ENCODE results near the gene RDX. TPM values are rescaled to one million over a fixed set of nuclear protein-coding genes. Genes with fewer than 3 reads are reported as not detected.

The RDX gene
- total RNA-seq, 2 donors from 2014 or later: 17.9 to 20.5 TPM

GRCh38 chr11:110305169-110306018 lies 9.0 kb upstream of the RDX start:
- Histone ChIP-seq H3K4me1 (no peaks in the 10 kb centered on the region), H3K4me3 (no peak overlapping the region), H3K9ac (ENCODE audit: low read depth in 2 of 2, low read length in 2 of 2) (no peak overlapping the region), H3K27ac (no peak overlapping the region), H3K36me3 (no peaks in the 10 kb centered on the region), H3K9me3 (no peaks in the 10 kb centered on the region), H3K27me3 (peaks cover 28% of the 10 kb centered on the region)
- DNase-seq: no peak
- intact Hi-C loops (cut with DNase I): no loop called here
- TF ChIP-seq CTCF (IDR thresholded peaks at IDR 0.05): no peak

GRCh38 chr11:110303414-110303826 lies 7.0 kb upstream of the RDX start:
- Histone ChIP-seq H3K4me3 (no peak overlapping the region), H3K4me1 (no peaks in the 10 kb centered on the region), H3K36me3 (no peaks in the 10 kb centered on the region), H3K27me3 (peaks cover 16% of the 10 kb centered on the region), H3K9me3 (no peaks in the 10 kb centered on the region), H3K27ac (no peak overlapping the region), H3K9ac (ENCODE audit: low read depth in 2 of 2, low read length in 2 of 2) (no peak overlapping the region)
- intact Hi-C loops (cut with DNase I): no loop called here
- no peak for DNase-seq
- TF ChIP-seq CTCF (IDR thresholded peaks at IDR 0.05): no peak

DNA sequence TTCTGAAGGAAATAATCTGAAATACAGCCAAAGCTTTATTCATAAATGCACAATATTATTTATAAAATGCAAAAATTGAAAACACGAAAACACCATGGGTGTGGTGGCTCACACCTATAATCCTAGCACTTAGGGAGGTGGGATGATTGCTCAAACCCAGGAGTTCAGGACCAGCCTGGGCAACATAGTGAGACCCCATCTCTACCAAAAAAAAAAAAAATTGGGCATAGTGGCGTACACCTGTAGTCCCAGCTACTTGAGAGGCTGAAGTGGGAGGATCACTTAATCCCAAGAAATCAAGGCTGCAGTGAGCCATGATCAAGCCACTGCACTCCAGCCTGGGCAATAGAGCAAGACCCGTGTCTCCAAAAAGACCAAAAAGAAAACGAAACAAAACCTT lies 5.2 kb upstream of the RDX start:
- DNase-seq: no peak
- H3K9ac ChIP-seq (ENCODE audit: low read depth in 2 of 2, low read length in 2 of 2): no peak overlapping the region
- H3K4me1 ChIP-seq: no peaks in the 10 kb centered on the region
- no peaks in the 10 kb centered on the region for H3K9me3 ChIP-seq
- no peak overlapping the region for H3K27ac ChIP-seq
- no peaks in the 10 kb centered on the region for H3K36me3 ChIP-seq
- TF ChIP-seq CTCF (IDR thresholded peaks at IDR 0.05): no peak
- H3K27me3 ChIP-seq: peaks cover 14% of the 10 kb centered on the region
- no peak overlapping the region for H3K4me3 ChIP-seq
- intact Hi-C loops (cut with DNase I): no loop called here

- TF ChIP-seq CTCF (IDR thresholded peaks at IDR 0.05): no peak
- Histone ChIP-seq H3K4me1 (no peaks in the 10 kb centered on the region), H3K4me3 (no peak overlapping the region), H3K9ac (ENCODE audit: low read depth in 2 of 2, low read length in 2 of 2) (no peak overlapping the region), H3K36me3 (no peaks in the 10 kb centered on the region), H3K27me3 (peaks cover 14% of the 10 kb centered on the region), H3K27ac (no peak overlapping the region), H3K9me3 (no peaks in the 10 kb centered on the region)
- DNase-seq: no peak
- intact Hi-C loops (cut with DNase I): no loop called here
Observed at GRCh38 chr11:110301032-110301431, 4.6 kb upstream of the RDX start.

DNA sequence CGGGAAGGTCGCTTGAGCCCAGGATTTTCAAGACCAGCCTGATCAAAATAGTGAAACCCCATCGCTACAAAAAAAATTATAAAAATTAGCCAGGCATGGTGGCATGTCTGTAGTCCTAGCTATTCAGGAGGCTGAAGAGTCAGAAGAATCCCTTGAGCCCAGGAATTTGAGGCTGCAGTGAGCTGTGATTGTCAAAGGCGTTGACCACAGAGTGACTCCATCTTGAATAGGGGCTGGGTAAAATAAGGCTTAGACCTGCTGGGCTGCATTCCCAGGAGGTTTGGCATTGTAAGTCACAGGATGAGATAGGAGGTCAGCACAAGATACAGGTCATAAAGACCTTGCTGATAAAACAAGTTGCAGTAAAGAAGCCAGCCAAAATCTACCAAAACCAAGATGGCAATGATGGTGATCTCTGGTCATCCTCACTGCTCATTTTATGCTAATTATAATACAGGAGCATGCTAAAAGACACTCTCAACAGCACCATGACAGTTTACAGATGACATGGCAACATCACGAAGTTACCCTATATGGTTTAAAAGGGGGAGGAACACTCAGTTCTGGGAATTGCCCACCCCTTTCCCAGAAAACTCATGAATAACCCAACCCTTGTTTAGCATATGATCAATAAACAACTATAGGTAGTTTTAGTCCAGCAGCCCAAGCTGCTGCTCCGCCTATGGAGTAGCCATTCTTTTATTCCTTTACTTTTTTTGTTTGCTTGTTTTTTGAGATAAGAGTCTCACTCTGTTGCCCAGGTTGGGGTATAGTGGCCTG lies 2.8 kb upstream of the RDX start:
- no peaks in the 10 kb centered on the region for H3K4me1 ChIP-seq
- no peaks in the 10 kb centered on the region for H3K9me3 ChIP-seq
- H3K36me3 ChIP-seq: no peaks in the 10 kb centered on the region
- H3K27me3 ChIP-seq: peaks cover 14% of the 10 kb centered on the region
- H3K27ac ChIP-seq: no peak overlapping the region
- intact Hi-C loops (cut with DNase I): loop anchor here (10.0 kb wide), 1 partner anchor 126 kb away; the partner anchor contains the start of gene FDX1
- H3K4me3 ChIP-seq: no peak overlapping the region
- no peak for DNase-seq
- no peak for TF ChIP-seq CTCF (IDR thresholded peaks at IDR 0.05)
- no peak overlapping the region for H3K9ac ChIP-seq (ENCODE audit: low read depth in 2 of 2, low read length in 2 of 2)
